Measurements from ENCODE around the gene PRR11.

DNA sequence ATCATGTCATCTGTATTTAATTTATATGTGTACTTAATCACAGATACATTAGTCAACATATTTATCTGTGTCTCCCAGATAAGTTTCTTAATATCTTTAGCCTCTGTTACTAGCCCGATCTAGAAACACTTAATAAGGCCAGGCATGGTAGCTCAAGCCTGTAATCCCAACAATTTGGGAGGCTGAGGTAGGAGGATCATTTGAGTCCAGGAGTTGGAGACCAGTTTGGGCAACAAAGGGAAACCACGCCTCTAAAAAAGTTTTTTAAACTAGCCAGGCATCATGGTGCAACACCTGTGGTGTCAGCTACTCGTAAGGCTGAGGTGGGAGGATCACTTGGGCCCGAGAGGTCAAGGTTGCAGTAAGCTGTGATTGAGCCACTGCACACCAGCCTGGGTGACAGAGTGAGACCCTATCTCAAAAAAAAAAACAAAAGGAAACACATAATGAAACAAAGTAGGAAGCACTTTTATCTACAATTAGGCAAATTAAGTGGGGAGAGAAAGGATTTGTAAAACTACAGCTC is 9.9 kb upstream of the PRR11 start:
- TF ChIP-seq, protein P1, sequence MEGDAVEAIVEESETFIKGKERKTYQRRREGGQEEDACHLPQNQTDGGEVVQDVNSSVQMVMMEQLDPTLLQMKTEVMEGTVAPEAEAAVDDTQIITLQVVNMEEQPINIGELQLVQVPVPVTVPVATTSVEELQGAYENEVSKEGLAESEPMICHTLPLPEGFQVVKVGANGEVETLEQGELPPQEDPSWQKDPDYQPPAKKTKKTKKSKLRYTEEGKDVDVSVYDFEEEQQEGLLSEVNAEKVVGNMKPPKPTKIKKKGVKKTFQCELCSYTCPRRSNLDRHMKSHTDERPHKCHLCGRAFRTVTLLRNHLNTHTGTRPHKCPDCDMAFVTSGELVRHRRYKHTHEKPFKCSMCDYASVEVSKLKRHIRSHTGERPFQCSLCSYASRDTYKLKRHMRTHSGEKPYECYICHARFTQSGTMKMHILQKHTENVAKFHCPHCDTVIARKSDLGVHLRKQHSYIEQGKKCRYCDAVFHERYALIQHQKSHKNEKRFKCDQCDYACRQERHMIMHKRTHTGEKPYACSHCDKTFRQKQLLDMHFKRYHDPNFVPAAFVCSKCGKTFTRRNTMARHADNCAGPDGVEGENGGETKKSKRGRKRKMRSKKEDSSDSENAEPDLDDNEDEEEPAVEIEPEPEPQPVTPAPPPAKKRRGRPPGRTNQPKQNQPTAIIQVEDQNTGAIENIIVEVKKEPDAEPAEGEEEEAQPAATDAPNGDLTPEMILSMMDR (IDR thresholded peaks at IDR 0.05; ENCODE audit: insufficient read depth, low read length, poor library complexity, severe bottlenecking), result no peak
- no peak for TF ChIP-seq EZH2phosphoT487 (conservative IDR thresholded peaks at IDR 0.05; ENCODE audit: low read length)
